ENCODE measurements around the gene ARHGEF28.

- no peak for TF ChIP-seq FOXO4 (CRISPR knock-in tag; conservative IDR thresholded peaks at IDR 0.05)
- TF ChIP-seq ZKSCAN8 (CRISPR knock-in tag; IDR thresholded peaks at IDR 0.05; ENCODE audit: borderline replicate concordance), result no peak
- TF ChIP-seq POLR2A (IDR thresholded peaks at IDR 0.05; ENCODE audit: insufficient read depth in 1 of 2, low read depth in 2 of 2, low read length in 2 of 2), result no peak
These were observed 184.4 kb downstream of the ARHGEF28 start for GRCh38 chr5:73810429-73810828.
